HEK293 (cell line): ENCODE results near the gene MCTP1.

Experiments
- CTCF ChIA-PET: fragments of 350-600 bp; formaldehyde crosslinking; extraction: SDS; loops from one replicate; lab custom pipeline; 2021; ENCODE audit warnings: antibody characterized with exemption; lab: Yijun Ruan, JAX
- POLR2A ChIA-PET: fragments of 300-600 bp; formaldehyde crosslinking; extraction: SDS; loops from one replicate; lab custom pipeline; 2020; ENCODE audit warnings: antibody characterized with exemption, inconsistent platforms; lab: Yijun Ruan, JAX
- H3K27ac ChIP-seq: fragments of 200-500 bp; sonication (Bioruptor generic); 2 replicates; pipeline ENCODE4 v1.5.1; 2014; ENCODE audit warnings: low read depth, low read length, control low read depth, inconsistent platforms; ENCODE audit errors: extremely low read depth
- H3K36me3 ChIP-seq, 2 experiments: fragments of 200-500 bp in 1 of 2; sonication (Bioruptor generic) in 1 of 2; 1 replicate in 1 of 2; 2 replicates in 1 of 2; pipeline ENCODE4 v1.5.1; 2014 to 2017; ENCODE audit warnings: inconsistent platforms in 2 of 2, low read length in 2 of 2; ENCODE audit not compliant: control insufficient read depth in 2 of 2, insufficient read depth in 1 of 2
- H3K4me1 ChIP-seq: fragments of 200-500 bp; sonication (Bioruptor generic); 2 replicates; pipeline ENCODE4 v1.5.1; 2014; ENCODE audit warnings: mild to moderate bottlenecking, low read length, inconsistent platforms; ENCODE audit not compliant: control insufficient read depth, insufficient read depth
- H3K4me3 ChIP-seq: 2 replicates; pipeline ENCODE4 v1.5.1; 2011; ENCODE audit warnings: low read depth, mild to moderate bottlenecking, control low read depth, low read length, moderate library complexity
- H3K9me3 ChIP-seq: fragments of 200-500 bp; sonication (Bioruptor generic); 2 replicates; pipeline ENCODE4 v1.5.1; 2014; ENCODE audit warnings: low read depth, low read length, inconsistent platforms; ENCODE audit not compliant: control insufficient read depth, insufficient read depth
- CTCF ChIP-seq: fragments of 450-650 bp; formaldehyde crosslinking; IDR thresholded peaks from 2 replicates; pipeline ENCODE4 v1.5.1; 2016; ENCODE audit warnings: missing biosample characterization, missing genetic modification characterization
- HOXA7 ChIP-seq: sonication (generic); formaldehyde crosslinking; IDR thresholded peaks from 2 replicates; pipeline ENCODE4 v1.8.1; 2022; ENCODE audit warnings: missing genetic modification reagents, borderline replicate concordance
- MYNN ChIP-seq: fragments of 450-650 bp; formaldehyde crosslinking; IDR thresholded peaks from 2 replicates; pipeline ENCODE4 v1.5.1; 2016; ENCODE audit warnings: missing biosample characterization, missing genetic modification characterization, borderline replicate concordance
- SETDB1 ChIP-seq: IDR thresholded peaks from one replicate; pipeline ENCODE4 v1.6.1; 2017; ENCODE audit warnings: mild to moderate bottlenecking, low read length, moderate library complexity, mixed read lengths; ENCODE audit not compliant: insufficient read length
- TCF7L2 ChIP-seq: IDR thresholded peaks from 2 replicates; pipeline ENCODE4 v1.6.1; 2011; ENCODE audit warnings: low read depth, mild to moderate bottlenecking, inconsistent platforms, low read length, moderate library complexity, borderline replicate concordance
- ZBTB44 ChIP-seq: fragments of 450-650 bp; IDR thresholded peaks from 2 replicates; pipeline ENCODE4 v1.5.1; 2018; ENCODE audit warnings: missing biosample characterization, mild to moderate bottlenecking, missing genetic modification characterization
- ZBTB7A ChIP-seq: fragments of 450-650 bp; formaldehyde crosslinking; IDR thresholded peaks from 2 replicates; pipeline ENCODE4 v1.5.1; 2016; ENCODE audit warnings: low read depth, missing biosample characterization, missing genetic modification characterization
- ZBTB8A ChIP-seq: fragments of 450-650 bp; formaldehyde crosslinking; IDR thresholded peaks from 2 replicates; pipeline ENCODE4 v1.5.1; 2016; ENCODE audit warnings: missing biosample characterization, missing genetic modification characterization
- ZNF202 ChIP-seq: fragments of 450-650 bp; formaldehyde crosslinking; IDR thresholded peaks from 2 replicates; pipeline ENCODE4 v1.5.1; 2016; ENCODE audit warnings: missing biosample characterization, missing genetic modification characterization, borderline replicate concordance
- ZNF221 ChIP-seq: fragments of 450-650 bp; formaldehyde crosslinking; IDR thresholded peaks from 2 replicates; pipeline ENCODE4 v1.5.1; 2017; ENCODE audit warnings: missing biosample characterization, missing genetic modification characterization, borderline replicate concordance
- ZNF223 ChIP-seq: fragments of 450-650 bp; formaldehyde crosslinking; IDR thresholded peaks from 2 replicates; pipeline ENCODE4 v1.5.1; 2016; ENCODE audit warnings: missing biosample characterization, missing genetic modification characterization
- ZNF311 ChIP-seq: fragments of 450-650 bp; formaldehyde crosslinking; IDR thresholded peaks from 2 replicates; pipeline ENCODE4 v1.5.1; 2017; ENCODE audit warnings: missing biosample characterization, missing genetic modification characterization, borderline replicate concordance
- ZNF391 ChIP-seq: fragments of 450-650 bp; formaldehyde crosslinking; IDR thresholded peaks from 2 replicates; pipeline ENCODE4 v1.5.1; 2016; ENCODE audit warnings: low read depth, missing biosample characterization, missing genetic modification characterization, borderline replicate concordance
- ZNF521 ChIP-seq: fragments of 450-650 bp; formaldehyde crosslinking; IDR thresholded peaks from 2 replicates; pipeline ENCODE4 v1.5.1; 2017; ENCODE audit warnings: missing biosample characterization, mild to moderate bottlenecking, missing genetic modification characterization
- ZNF596 ChIP-seq: fragments of 450-650 bp; IDR thresholded peaks from 2 replicates; pipeline ENCODE4 v1.5.0; 2018; ENCODE audit warnings: missing biosample characterization, mild to moderate bottlenecking, missing genetic modification characterization, moderate library complexity
- ZNF610 ChIP-seq: fragments of 450-650 bp; formaldehyde crosslinking; IDR thresholded peaks from 2 replicates; pipeline ENCODE4 v1.5.1; 2016; ENCODE audit warnings: missing biosample characterization, missing genetic modification characterization, borderline replicate concordance
- ZNF777 ChIP-seq: fragments of 450-650 bp; formaldehyde crosslinking; IDR thresholded peaks from 2 replicates; pipeline ENCODE4 v1.5.1; 2017; ENCODE audit warnings: missing biosample characterization, missing genetic modification characterization, borderline replicate concordance
- ZXDB ChIP-seq: fragments of 450-650 bp; formaldehyde crosslinking; IDR thresholded peaks from 2 replicates; pipeline ENCODE4 v1.5.1; 2016; ENCODE audit warnings: missing biosample characterization, missing genetic modification characterization
- TF ChIP-seq, protein P1 (sequence below): fragments of 450-650 bp; formaldehyde crosslinking; IDR thresholded peaks from 2 replicates; pipeline ENCODE4 v1.5.1; 2016; ENCODE audit warnings: missing biosample characterization, missing genetic modification characterization
- TF ChIP-seq, protein P2 (sequence below): fragments of 450-650 bp; formaldehyde crosslinking; IDR thresholded peaks from 2 replicates; pipeline ENCODE4 v1.5.1; 2016; ENCODE audit warnings: missing biosample characterization, missing genetic modification characterization
- TF ChIP-seq, protein P3 (sequence below): fragments of 450-650 bp; formaldehyde crosslinking; IDR thresholded peaks from 2 replicates; pipeline ENCODE4 v1.5.1; 2016; ENCODE audit warnings: missing biosample characterization, missing genetic modification characterization
- TF ChIP-seq, protein P4 (sequence below): fragments of 450-650 bp; formaldehyde crosslinking; IDR thresholded peaks from 2 replicates; pipeline ENCODE4 v1.5.1; 2017; ENCODE audit warnings: missing biosample characterization, missing genetic modification characterization
- TF ChIP-seq, protein P5 (sequence below): fragments of 450-650 bp; formaldehyde crosslinking; optimal IDR thresholded peaks from 2 replicates; pipeline ENCODE3; 2016; ENCODE audit warnings: missing biosample characterization, mild to moderate bottlenecking, missing genetic modification characterization

The MCTP1 gene

DNA sequence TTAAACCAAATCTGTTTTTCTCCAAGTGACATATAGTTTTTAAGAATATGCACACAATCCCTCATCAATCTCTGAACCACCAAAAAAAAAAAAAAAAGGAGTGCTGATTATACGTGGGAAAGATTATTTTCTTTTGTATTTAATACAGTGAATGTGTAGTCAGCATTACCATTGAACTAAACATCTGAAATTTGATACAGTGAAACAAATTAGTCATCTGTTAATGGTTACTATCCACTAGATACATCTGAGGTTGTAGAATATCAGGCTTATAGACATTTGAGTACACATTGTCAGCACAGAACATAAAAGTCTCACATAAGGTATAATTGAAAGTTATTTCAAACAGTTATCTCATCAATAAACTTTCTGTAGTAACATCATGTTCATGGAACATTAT is 579.5 kb downstream of the MCTP1 start (continued):
- TF ChIP-seq, protein P1, sequence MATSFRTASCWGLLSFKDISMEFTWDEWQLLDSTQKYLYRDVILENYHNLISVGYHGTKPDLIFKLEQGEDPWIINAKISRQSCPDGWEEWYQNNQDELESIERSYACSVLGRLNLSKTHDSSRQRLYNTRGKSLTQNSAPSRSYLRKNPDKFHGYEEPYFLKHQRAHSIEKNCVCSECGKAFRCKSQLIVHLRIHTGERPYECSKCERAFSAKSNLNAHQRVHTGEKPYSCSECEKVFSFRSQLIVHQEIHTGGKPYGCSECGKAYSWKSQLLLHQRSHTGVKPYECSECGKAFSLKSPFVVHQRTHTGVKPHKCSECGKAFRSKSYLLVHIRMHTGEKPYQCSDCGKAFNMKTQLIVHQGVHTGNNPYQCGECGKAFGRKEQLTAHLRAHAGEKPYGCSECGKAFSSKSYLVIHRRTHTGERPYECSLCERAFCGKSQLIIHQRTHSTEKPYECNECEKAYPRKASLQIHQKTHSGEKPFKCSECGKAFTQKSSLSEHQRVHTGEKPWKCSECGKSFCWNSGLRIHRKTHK (tag by site-specific recombination), result no peak
- TF ChIP-seq ZNF223 (no peak), ZXDB (no peak; the same call in 1 of the 2 replicates), ZBTB8A (no peak), ZNF221 (no peak), ZBTB44 (tag by site-specific recombination) (no peak), CTCF (no peak), ZNF596 (tag by site-specific recombination) (no peak), ZBTB7A (no peak), ZNF610 (tag by site-specific recombination) (no peak)
- TF ChIP-seq, protein P2, sequence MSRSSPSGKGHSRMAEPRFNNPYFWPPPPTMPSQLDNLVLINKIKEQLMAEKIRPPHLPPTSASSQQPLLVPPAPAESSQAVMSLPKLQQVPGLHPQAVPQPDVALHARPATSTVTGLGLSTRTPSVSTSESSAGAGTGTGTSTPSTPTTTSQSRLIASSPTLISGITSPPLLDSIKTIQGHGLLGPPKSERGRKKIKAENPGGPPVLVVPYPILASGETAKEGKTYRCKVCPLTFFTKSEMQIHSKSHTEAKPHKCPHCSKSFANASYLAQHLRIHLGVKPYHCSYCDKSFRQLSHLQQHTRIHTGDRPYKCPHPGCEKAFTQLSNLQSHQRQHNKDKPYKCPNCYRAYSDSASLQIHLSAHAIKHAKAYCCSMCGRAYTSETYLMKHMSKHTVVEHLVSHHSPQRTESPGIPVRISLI (tag by site-specific recombination), result peak; percentile 70
- TF ChIP-seq, protein P3, sequence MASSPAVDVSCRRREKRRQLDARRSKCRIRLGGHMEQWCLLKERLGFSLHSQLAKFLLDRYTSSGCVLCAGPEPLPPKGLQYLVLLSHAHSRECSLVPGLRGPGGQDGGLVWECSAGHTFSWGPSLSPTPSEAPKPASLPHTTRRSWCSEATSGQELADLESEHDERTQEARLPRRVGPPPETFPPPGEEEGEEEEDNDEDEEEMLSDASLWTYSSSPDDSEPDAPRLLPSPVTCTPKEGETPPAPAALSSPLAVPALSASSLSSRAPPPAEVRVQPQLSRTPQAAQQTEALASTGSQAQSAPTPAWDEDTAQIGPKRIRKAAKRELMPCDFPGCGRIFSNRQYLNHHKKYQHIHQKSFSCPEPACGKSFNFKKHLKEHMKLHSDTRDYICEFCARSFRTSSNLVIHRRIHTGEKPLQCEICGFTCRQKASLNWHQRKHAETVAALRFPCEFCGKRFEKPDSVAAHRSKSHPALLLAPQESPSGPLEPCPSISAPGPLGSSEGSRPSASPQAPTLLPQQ (tag by site-specific recombination), result no peak
- TF ChIP-seq, protein P4, sequence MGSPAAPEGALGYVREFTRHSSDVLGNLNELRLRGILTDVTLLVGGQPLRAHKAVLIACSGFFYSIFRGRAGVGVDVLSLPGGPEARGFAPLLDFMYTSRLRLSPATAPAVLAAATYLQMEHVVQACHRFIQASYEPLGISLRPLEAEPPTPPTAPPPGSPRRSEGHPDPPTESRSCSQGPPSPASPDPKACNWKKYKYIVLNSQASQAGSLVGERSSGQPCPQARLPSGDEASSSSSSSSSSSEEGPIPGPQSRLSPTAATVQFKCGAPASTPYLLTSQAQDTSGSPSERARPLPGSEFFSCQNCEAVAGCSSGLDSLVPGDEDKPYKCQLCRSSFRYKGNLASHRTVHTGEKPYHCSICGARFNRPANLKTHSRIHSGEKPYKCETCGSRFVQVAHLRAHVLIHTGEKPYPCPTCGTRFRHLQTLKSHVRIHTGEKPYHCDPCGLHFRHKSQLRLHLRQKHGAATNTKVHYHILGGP, result no peak

- H3K4me1 ChIP-seq, result peaks cover 19% of the 10 kb centered on the region
- POLR2A ChIA-PET, result no interaction called here
- CTCF ChIA-PET, result interaction anchor here (0.9 to 1.2 kb wide), 2 partner anchors 36 to 90 kb away, joined by 3 read pairs; no protein-coding TSS in a partner anchor
- no peak overlapping the region for H3K27ac ChIP-seq
- no peaks in the 10 kb centered on the region for H3K9me3 ChIP-seq
- H3K4me3 ChIP-seq, result no peak overlapping the region
- H3K36me3 ChIP-seq, result peaks cover 0 to 13% of the 10 kb centered on the region in 2 experiments; a peak in 1 of 3 replicates
- no peak for TF ChIP-seq ZNF777 (tag by site-specific recombination)
- no peak for TF ChIP-seq ZNF391 (tag by site-specific recombination)
- TF ChIP-seq HOXA7, result no peak
- no peak for TF ChIP-seq ZNF521 (tag by site-specific recombination)
- TF ChIP-seq MYNN, result no peak
- no peak for TF ChIP-seq SETDB1
- TF ChIP-seq TCF7L2, result no peak
- TF ChIP-seq, protein P5, sequence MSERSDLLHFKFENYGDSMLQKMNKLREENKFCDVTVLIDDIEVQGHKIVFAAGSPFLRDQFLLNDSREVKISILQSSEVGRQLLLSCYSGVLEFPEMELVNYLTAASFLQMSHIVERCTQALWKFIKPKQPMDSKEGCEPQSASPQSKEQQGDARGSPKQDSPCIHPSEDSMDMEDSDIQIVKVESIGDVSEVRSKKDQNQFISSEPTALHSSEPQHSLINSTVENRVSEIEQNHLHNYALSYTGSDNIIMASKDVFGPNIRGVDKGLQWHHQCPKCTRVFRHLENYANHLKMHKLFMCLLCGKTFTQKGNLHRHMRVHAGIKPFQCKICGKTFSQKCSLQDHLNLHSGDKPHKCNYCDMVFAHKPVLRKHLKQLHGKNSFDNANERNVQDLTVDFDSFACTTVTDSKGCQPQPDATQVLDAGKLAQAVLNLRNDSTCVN, result no peak
- no peak for TF ChIP-seq ZNF311 (tag by site-specific recombination)
- no peak for TF ChIP-seq ZNF202 (tag by site-specific recombination)
Observed at GRCh38 chr5:94702729-94703128, 582.2 kb downstream of the MCTP1 start.
